Frontal cortex (tissue), 4 donors: ENCODE results near the gene DACT2. TPM values are rescaled to one million over a fixed set of nuclear protein-coding genes. Genes with fewer than 3 reads are reported as not detected.
"Not testable (repeated sequence)": the region's sequence is repeated elsewhere in the genome, so short reads cannot be mapped to it uniquely, and the experiment has no call there.

ENCODE experiments used
- DNase-seq, 2 donors: peaks; one replicate each; pipeline ENCODE4 v3.0.0; 2012; ENCODE audit warnings: low spot score in 2 of 2
- FAIRE-seq: peaks from 2 replicates; lab custom pipeline; 2012; peaks lifted over from hg19 to GRCh38; lab: Jason Lieb, UNC
- total RNA-seq: library from RNA; depleted of rRNA; stranded (reverse); fragments of >200 nt; gene quantifications from one replicate; pipeline ENCODE4 v1.2.3, GENCODE V29; 2014
- donor health status: control.
- donor health status: control.
- donor health status: control.

Gene DACT2
- total RNA-seq, 1 donor from 2014 or later, result 2.9 TPM

DNA sequence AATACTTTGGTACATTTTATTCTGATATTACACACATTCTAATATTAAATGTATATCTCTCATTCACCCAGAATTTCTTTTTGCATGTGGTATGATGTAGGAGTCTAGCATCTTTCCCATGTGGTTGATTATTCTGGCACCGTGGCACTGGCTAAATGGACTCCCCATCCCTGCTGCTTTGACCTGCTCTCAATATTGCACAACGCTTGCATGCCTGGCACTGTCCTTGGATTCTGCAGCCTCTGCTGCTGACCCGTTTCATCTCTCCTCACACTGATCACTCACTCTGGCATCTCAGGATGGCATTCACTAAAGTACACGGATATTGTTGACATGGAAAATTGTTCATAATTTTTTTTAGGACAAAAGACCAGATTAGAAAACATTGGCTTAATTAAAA, 11.5 kb upstream of the DACT2 start:
- DNase-seq (no peak), FAIRE-seq (no peak)

DNA sequence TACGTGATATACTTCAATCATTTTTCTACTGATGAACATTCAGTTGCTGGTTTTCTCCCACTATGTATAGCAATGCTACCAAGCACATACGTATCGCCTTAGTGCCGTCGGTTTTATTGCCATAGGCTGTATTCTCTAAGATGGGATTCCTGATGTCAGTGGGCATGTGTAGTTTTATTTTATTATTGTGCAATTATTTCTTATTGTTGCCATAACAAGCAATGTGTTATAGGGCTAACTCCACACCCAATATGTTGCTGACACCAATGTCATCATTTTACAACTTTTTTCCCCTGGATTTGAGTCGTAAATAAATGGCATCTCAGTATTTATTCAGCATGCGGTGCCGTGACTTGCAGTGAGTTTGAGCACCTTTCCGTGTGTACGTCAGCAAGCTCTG, 10.8 kb upstream of the DACT2 start:
- FAIRE-seq (no peak), DNase-seq (no peak)

- FAIRE-seq (no peak), DNase-seq (no peak)
These were observed 8.5 kb upstream of the DACT2 start for GRCh38 chr6:168328086-168328485.

GRCh38 chr6:168326294-168327261, 7.0 kb upstream of the DACT2 start:
- no peak for DNase-seq
- FAIRE-seq, result no peak

DNA sequence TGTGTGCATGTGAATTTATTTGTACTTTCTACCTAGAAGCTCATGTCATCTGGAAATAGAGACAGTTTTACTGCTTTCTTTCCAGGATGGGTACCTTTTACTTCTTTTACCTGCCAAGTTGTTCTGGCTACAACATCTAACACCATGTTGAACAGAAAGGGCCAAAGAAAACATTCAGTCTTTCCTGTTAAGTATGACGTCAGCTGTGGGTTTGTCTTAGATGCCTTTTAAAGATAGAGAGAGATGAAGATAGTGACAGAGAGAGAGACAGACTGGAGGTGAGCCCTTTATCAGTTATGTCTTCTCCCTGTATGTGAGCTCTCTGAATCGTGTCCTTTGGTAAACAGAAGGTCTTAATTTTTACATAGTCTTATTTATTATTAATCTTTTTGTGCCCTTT, 3.4 kb upstream of the DACT2 start:
- no peak for FAIRE-seq

GRCh38 chr6:168320634-168321033, 1.1 kb upstream of the DACT2 start:
- FAIRE-seq (no peak), DNase-seq (no peak)

More for the DNA sequence above, 3.4 kb upstream of the DACT2 start:
- DNase-seq, result no peak

- DNase-seq (no peak), FAIRE-seq (no peak)
These were observed 848 bp downstream of the DACT2 start for GRCh38 chr6:168318579-168319278.

GRCh38 chr6:168318090-168318489, 1.5 kb downstream of the DACT2 start:
- FAIRE-seq (no peak), DNase-seq (no peak)

DNA sequence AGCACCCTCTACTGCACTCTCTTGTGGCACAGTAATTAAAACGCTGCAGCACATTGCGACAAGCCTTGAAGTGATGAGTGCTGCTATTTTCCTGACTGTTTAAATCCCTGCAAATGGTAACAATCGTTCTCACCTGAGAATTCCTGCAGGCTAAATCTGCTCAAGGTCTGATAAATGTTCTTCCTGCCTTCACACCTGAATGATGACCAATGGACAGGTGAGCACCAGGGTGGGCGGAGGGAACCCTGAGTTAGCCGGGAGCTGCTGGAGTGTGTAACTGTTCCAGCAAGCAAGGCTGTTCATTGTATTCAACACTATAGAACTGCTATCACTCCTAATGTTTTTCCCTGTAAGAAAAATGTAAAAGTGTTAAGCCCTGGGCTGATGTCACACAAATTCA, 4.0 kb downstream of the DACT2 start:
- no peak for DNase-seq
- FAIRE-seq, result no peak

GRCh38 chr6:168314948-168315347, 4.6 kb downstream of the DACT2 start:
- FAIRE-seq, result no peak

GRCh38 chr6:168314021-168314420, 5.6 kb downstream of the DACT2 start:
- no peak for FAIRE-seq
- no peak for DNase-seq

More at GRCh38 chr6:168314948-168315347, 4.6 kb downstream of the DACT2 start:
- no peak for DNase-seq

- FAIRE-seq (no peak), DNase-seq (no peak)
These were observed 6.1 kb downstream of the DACT2 start for GRCh38 chr6:168313431-168314011.

DNA sequence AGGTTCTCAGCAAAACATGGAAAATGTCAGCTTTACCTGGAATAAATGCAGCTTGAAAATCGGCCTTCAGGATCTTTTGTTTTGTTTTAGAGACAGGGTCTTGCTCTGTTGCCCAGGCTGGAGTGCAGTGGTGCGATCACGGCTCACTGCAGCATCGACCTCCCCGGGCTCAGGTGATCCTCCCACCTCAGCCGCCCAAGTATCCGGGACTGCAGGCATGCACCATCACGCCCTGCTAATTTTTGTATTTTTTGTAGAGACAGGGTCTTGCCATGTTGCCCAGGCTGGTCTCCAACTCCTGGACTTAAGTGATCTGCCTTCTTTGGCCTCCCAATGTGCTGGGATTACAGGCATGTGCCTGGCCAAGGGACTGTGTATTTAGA, 7.5 kb downstream of the DACT2 start:
- FAIRE-seq, result not testable (repeated sequence)

DNA sequence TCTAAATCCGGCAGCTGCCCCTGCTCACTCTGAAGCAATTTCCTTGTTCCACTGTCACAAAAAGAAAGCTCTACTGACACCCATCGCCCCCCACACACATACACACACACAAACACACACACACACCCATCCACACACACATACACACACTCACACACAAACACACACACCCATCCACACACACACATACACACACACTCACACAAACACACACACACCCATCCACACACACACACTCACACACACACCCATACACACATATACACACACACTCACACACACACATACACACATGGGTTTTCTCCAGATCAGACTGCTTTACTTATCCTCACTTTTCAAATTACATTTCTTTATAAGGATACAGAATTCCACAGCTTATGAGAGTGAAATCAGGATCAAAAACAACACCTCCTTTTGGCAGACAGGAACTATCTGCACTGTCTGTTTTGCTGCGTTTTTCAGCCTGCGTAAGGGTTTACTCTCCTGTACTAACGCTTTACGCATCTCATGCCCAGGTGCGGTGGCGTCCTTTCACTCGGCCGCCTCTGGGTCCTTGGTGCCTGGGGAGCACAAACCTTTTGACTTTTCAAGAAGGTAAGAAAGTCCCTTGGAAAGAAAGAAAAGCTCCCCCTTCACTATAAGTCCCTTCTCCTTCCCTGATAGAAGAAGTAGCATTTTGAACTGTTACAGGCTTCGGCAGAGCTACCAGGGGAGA, 8.0 kb downstream of the DACT2 start:
- no peak for DNase-seq
- no peak for FAIRE-seq

More for the DNA sequence above, 7.5 kb downstream of the DACT2 start:
- DNase-seq, result not testable (repeated sequence)

DNA sequence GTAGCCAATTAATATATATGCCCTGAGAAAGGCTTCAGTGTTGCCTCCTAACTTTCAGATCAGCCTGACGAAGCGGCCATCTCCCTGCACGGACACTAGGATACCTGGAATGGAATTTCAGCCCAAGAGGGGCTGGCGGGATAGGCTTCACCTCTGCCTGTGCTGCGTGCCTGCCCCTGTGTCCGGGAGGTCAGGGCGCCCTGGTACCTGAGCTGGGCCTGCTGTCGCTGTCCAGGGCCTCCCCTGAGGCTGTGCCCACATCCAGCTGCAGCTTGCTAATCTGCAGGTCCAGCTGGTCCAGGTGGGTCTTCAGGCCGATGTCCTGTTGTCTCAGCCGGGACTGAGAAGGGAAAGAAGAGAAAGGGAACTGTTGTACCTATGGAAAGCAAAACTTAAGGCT, 8.6 kb downstream of the DACT2 start:
- no peak for FAIRE-seq
- DNase-seq, result no peak

DNA sequence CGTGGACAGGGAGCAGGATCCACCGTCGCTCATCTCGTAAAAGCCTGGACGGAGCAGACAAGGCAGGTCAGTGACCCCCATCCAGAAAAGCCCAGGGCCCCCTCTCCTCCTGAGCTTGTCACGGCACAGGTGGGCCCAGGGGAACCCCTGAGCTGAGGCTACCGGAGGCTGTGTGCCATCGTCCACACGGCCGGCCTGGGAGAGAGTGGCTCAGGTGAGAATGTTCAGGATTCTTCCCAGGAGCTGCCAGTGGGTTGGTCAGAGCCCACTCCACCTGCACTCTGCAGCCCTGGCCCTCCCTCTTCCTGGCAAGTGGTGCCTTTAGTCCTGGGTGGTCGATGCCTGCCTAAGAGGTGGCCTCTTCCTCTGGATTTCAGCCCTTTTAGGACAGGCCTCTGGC, 9.2 kb downstream of the DACT2 start:
- FAIRE-seq (no peak), DNase-seq (no peak)

- DNase-seq (no peak), FAIRE-seq (no peak)
These were observed 9.6 kb downstream of the DACT2 start for GRCh38 chr6:168309997-168310396.

DNA sequence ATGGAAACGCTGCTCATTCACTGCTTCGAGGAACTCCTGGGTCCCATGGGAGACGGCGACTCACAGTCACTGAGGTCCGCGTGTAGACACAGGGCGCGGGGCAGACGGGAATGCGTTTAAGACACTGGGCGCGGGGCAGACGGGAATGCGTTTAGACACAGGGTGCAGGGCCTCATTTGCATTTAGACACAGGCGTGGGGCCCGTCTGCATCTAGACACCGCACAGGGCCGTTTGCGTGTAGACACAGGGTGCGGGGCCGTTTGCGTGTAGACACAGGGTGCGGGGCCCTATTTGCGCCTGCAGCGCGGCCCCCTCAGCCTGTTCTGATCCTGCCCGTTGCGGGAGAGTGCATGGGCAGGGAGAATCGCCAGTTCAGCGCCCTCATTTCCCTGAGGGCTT, 10.4 kb downstream of the DACT2 start:
- DNase-seq, result no peak
- no peak for FAIRE-seq

DNA sequence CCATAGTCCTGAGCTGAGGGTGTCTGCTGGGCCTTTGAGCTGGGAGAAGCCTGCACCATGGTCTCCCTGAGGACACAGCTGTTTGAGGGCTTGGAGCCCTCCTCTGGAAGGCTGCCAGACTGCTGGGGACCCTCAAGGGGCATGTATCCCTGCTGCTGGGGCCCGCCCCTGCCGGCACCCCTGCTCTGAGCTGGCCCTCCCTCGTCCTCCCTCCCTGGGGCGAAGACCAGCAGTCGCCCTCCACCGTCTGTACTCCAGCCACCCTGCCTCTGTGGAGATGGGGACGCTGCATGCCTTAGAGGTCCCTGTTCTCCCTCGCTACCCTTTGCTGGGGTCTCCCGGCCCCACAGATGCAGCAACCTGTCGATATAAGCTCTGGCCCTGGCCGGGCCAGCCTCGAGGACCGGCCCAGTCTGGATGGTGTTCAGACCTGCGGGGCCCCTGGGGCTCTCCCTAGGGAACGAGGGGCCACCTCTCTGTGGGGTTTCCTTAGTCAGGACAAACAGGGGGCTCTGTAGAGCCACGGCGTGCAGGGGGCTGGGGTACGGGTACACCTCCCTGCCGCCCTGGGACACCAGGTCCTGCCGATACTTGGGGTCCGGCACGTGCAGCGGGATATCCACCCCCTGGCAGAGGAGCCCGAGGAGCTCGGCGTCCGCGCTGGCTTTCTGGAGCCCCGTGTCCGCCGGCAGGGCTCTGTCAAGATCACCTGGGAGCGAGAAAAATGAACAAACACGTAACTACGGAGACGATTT, 11.0 kb downstream of the DACT2 start:
- FAIRE-seq, result no peak
- no peak for DNase-seq

- no peak for FAIRE-seq
- DNase-seq, result no peak
These were observed 11.9 kb downstream of the DACT2 start for GRCh38 chr6:168307695-168308021.
